EH (cell line): ENCODE data around the gene ARMH1.
A peak's percentile ranks its signal among the peaks of the same experiment; 100 is the strongest.
"Not testable (repeated sequence)": the region's sequence is repeated elsewhere in the genome, so short reads cannot be mapped to it uniquely, and the experiment has no call there.

Experiments used
- DNase-seq: peaks from one replicate; pipeline ENCODE4 v3.0.0-alpha.2; 2015; ENCODE audit warnings: low read depth

ARMH1 gene

DNA sequence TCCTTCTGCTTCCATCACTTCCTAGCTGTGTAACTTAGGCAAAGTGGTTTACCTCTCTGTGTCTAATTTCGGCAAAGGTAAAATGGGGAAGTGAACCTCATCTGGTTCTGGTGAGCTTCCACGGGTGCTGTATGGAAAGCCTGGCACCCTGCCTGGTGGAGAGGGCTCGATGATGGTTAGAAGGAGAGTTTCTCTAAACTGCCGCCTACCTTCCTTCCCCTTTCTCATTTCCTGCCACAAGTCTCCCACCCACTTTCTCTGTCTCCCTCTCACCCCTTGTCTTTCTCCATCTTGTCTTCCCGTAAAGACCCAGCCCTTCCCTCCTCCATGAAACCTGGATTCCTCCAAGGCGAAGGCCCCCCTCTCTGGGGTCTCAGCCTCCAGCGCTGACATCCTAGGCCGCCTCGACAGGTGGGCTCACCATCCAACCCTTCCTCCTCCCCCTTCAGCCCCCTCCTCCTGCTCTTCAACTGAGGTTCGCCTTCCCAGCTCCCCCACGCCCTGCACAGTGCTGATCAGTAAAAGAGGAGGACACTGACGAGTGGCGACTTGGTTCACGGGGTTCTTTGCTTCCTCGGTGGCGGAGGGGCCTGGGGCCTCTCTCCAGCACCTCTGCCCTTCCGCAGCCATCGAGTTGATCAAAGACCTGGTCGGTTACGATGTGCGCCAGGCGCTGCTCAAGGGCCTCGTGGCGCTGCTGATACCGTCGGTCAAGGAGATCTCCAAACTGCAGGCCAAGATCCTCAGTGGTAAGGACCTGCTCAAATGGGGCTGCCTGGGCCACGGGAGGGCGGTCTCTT, 49.2 kb downstream of the ARMH1 start:
- DNase-seq = no peak

DNA sequence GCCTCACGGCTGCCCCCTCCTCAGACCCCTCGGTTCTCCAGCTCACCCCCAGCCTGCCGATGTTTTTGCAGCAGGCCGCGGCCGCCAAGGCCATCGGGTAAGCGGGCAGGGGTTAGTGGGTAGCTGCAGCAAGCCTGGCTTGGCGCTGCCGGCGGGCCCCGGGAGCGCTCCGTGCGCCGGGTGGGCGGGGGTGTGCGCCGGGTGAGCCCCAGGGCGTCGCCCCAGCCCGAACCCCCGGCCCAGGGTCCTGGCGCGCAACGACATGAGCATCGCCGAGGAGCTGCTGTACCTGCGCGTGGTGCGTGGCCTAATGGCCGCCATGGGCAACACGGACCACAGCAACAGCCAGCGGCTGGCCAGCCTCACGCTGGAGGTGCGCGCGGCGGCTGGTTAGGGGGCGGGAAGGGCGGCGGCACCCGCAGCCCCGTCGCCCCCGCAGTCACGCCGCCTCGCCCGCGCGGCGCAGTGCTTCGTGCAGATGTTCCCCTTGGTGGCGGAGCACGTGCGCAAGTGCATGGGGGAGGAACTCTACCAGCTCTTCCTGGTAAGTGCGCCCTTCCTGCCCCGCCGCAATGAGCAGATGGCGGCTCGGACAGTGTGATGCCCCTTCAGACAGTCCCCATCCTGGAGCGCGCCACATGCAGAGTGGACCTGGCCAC, 49.9 kb downstream of the ARMH1 start:
- DNase-seq = no peak

DNA sequence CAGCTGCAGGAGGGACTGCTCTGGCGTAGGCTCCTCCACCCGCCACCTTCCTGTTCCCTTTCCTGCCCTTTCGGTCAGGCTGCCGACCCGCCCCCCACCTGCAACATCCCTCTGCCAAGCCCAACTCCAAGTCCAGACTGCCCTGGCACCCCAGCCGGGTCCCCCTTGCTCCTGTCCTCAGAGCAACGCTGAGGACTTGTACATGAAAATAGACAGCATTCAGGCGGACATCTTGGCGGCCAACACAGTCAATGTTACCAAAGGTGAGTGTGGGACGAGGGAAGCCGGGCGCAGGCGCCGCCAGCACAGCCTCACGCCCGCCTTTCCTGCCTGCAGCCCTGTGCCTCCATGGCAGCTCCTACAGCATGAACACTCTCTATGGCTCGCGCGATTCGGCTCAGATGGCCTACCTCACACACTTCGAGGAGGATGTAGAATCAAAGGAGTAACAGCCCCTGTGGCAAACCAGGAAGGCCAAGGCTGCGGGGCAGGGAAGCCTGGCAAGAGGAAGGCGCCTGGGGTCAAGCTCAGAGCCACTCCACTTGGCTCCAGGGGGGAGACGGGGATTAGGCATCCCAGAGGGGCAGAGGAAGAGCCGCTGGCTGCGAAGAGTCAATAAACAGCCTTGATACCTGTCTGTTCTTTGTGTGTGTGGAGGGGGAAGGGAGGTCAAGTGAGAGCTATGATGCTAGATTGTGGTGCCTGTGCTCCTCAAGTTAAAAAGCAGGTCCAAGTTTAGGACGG, 50.6 kb downstream of the ARMH1 start:
- no peak for DNase-seq

DNA sequence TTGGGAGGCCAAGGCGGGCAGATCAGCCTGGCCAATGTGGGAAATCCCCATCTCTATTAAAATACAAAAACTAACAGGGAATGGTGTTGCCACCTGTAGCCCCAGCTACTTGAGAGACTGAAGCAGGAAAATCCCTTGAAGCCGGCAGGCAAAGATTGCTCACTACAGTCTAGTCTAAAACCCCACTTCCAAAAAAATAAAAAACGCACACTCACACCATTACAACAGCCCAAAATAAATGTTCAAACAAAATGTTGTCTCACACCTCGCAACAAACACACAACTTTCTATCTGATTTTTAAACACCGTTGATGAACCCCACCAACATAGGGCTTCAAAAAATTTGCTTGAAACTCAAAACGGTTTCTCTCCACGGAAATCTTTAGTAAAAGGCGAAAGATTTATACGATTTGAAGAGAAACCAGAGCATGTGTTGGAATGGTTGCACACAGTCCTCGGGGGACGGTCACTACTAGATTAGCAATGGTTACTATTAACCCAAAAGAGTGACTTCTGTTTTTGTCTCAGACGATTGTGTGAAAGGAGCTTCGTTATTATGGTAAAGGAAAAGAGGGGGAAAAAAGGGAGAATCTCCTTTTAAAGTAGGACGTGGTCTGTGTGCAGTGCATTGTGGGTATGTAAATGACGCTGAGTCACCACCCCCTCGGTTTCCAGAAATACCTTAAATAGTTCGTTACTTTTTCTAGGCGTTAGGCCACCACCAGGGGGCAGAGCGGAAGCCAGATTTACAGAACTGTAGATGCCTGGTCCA, 56.4 kb downstream of the ARMH1 start, which contains the start of gene RNU5D-1:
Gene RNU5D-1 (minus strand): TSS at position 430 of the 772 bp plus-strand sequence.
- DNase-seq = peak; percentile 96

DNA sequence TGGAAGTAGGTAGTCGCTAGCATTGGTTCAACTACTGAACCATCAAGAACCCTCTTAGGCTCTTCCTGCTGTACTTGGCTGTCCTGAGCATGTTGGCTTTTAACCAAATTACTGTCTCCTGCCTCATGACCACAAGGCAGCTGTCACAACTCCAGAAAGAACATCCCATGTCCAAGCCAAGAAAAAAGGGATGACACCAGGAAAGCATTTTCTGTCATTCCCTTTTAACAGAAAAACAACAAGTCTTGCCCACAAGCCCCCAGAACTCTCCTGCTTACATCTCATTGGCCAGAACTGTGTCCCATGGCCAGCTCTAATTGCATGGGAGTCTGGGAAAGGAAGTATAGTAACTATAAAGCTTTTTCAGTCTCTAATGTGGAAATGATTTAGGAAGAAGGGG, 58.9 kb downstream of the ARMH1 start:
- DNase-seq = peak; percentile 94

DNA sequence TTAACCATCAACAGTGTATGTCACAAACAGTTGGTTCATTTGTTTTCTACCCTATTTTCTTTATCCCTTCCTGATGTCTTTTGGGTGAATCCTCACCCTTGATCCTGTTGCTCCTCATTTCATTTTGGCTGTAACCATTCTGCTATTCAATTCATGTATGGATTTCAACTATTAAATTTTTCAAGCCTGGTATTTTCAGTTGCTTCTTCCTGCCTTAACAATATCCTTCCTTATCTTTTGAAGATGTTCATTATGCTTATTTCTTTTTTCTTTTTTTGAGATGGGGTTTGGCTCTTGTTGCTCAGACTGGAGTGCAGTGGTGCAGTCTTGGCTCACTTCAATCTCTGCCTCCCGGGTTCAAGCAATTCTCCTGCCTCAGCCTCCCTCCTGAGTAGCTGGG, 59.3 kb downstream of the ARMH1 start:
- DNase-seq = no peak

DNA sequence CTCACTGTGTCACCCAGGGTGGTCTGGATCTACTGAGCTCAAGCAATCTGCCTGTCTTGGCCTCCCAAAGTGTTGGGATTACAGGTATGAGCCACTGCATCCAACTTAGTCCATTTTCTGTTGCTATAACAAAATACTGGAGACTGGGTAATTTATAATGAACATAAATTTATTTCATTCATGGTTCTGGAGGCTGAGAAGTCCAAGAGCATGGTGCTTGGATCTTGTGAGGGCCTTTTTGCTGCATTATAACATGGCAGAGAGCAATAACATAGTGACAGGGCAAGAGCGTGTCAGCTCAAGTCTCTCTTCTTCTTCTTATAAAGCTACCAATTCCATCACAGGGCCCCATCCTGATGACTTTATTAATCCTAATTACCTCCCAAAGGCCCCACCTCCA, 61.5 kb downstream of the ARMH1 start:
- no peak for DNase-seq

DNA sequence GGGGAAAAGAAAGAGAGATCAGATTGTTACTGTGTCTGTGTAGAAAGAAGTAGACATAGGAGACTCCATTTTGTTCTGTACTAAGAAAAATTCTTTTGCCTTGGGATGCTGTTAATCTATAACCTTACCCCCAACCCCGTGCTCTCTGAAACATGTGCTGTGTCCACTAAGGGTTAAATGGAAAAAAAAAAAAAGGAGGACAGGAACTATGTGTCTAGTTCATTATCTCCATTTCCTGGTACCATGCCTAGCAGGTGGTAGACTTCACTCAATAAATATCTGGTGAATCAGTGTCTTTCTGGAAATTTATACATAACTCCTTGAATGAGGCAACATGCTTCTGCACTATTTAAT, 64.4 kb downstream of the ARMH1 start:
- not testable (repeated sequence) for DNase-seq

DNA sequence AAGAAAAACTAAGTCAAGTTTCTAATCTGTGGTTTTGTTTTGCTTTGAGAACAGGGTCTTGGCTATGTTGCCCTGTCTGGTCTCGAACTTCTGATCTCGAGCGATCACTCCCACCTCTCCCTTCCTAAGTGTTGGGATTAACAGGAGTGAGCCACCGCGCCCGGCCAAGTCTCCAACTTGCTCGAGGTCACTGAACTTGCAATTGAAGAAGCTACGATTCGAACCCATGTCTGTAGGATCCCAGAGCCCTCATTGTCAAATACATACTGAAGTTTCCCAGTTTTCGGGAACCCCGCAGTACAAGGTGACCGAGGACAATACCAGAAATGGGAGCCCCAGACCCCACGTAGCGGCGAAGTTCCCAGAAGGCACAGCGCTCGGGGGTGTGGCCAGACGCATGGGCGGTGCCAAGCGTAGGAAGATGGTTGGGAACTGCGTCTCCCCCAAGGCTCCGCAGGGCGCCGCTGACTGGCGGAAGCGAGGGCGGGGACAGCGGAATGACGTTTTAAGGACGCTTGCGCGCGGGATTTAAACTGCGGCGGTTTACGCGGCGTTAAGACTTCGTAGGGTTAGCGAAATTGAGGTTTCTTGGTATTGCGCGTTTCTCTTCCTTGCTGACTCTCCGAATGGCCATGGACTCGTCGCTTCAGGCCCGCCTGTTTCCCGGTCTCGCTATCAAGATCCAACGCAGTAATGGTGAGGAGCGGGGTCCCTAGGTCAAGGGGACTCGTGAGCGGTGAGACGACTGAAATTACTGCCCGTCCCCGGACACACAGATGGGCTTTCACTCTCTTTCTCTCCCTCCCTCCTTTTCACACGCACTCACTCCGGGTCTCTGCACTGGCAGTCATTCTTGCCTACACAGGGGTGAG, 65.0 kb downstream of the ARMH1 start, which contains the start of gene KIF2C:
Gene KIF2C (plus strand): TSS at position 531 of the 872 bp plus-strand sequence. CDS start 96 bp downstream, at position 627.
- DNase-seq = peak; percentile 97

DNA sequence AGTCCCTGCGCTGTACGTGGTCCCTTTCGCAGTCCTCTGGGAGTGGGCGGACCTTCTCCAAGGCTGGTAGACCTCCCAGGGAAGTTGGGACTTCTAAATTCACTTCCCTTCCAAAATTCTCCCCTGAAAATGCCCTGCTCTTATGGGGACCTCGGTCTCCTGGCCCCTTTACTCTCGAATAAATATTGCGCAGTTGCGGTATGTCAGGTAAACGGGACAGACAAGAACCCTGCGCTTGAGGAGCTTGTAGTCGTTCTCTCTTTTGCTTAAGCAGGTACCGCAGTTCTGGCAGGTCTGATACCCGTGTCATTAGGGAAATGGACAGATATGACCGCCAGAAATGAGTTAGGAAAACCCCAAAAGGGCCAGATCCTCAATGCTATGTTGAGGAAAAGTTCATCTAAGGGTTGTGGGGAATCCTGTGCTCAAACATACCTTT, 65.7 kb downstream of the ARMH1 start:
- DNase-seq = no peak

DNA sequence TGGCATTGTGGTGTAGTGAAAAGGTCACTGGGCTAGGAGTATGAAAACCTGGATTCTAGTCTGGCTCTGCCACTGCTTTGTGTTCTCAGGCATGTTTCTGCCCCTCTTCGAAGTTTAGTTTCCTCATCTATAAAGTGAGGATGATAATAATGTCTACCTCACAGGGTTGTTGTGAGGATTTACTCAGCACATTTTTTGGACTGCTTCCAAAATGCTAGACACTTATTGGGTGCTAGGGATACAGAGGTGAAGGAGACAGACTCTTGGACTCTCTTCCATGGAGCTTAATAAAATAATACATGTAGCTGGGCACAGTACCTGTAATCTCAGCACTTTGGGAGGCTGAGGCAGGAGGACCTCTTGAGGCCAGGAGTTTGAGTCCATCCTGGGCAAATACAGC, 68.7 kb downstream of the ARMH1 start:
- DNase-seq = peak; percentile 37

DNA sequence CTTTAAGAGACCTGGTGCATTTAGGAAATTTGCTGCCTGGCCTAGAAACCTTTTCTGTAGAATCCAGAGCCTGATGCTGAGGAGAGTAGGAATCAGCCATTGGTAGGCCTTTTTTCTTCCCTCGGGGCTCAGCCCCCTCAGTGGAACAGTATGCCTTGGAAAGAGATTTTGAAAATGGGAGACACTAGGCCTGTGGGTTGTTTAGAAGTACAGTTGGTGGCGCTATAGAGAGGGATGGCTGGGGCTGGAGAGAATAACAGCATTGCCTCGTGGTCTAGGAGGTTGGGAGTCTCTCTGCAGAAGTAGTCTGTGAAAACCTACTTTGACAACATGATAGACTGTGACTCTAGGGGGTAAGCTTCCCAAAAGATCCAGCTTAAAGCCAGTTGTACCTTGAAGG, 73.4 kb downstream of the ARMH1 start:
- DNase-seq = no peak

DNA sequence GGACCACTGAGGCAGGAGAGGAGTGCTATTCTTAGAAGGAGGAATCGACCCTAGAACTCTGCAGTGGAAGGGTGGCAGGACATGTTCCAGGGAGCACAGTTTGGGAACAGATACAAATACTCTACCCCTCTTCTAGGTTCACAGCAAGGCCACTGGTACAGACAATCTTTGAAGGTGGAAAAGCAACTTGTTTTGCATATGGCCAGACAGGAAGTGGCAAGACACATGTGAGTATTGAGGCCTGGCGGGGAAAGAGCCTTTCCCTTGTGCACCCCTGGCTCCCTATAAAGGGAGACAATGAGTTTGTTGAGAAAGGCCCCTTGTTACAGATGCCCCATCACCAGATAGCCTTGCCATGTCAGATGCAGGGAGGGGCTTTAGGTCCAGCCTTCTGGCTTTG, 82.9 kb downstream of the ARMH1 start:
- DNase-seq = no peak

DNA sequence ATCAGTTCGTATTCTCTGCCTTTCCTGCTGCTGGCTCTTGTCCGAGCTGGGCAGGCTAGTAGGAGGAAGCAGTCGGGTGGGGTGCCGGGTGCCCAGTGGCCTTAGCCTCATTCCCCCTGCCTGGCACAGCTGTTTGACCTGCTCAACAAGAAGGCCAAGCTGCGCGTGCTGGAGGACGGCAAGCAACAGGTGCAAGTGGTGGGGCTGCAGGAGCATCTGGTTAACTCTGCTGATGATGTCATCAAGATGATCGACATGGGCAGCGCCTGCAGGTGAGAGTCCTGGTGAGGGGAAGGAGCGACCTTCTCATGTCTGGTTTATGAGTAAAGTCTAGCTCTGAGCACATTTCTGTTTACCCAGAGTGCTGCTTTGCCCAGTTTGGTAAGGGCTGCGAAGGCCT, 84.6 kb downstream of the ARMH1 start:
- DNase-seq = no peak

DNA sequence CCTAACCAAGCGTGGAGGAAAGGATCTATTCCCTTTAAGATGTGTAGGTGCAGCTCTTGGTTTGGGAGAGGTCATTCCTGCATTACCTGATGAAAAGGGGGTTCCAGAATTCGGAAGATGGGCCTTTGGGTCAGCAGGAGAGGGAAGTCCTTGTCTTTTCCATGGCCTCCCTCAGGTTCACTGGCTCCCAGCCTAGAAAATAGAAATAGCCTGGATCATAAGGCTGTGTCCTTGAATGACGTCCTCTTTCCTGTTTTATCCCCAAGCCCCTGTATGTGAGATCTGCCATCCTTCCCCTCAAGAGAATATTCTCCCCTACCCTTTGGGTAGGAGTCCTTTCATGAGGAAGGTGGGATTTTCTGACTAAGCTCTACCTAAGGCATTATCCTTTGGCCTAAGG, 86.4 kb downstream of the ARMH1 start:
- no peak for DNase-seq

DNA sequence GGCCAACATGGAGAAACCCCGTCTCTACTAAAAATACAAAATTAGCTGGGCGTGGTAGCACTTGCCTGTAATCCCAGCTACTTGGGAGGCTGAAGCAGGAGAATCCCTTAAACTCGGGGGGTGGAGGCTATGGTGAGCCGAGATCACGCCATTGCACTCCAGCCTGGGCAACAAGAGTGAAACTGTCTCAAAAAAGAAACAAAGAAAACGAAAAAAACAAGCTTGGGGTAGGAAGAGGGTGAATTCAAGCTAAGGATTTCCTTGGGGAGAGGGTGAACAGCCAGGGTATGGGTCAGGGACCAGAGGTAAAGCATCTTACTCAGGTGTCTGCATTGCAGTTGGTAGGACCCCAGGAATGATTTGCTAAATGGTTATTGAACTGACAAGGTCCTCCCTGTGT, 91.9 kb downstream of the ARMH1 start:
- not testable (repeated sequence) for DNase-seq
